MM.1S (cell line): ENCODE data around the gene PPIAL4G.
"Not testable (repeated sequence)": the region's sequence is repeated elsewhere in the genome, so short reads cannot be mapped to it uniquely, and the experiment has no call there.

Experiments used
- DNase-seq: peaks from one replicate; pipeline ENCODE4 v3.0.0-alpha.2; 2015
- H2AFZ ChIP-seq: fragments of 300-600 bp; sonication (generic); 2 replicates; pipeline ENCODE4 v1.6.0; 2016; ENCODE audit warnings: antibody characterized with exemption, low read length
- H3F3A ChIP-seq: fragments of 300-600 bp; sonication (generic); 2 replicates; pipeline ENCODE4 v1.6.1; 2016; ENCODE audit warnings: mild to moderate bottlenecking, antibody characterized with exemption, low read length, moderate library complexity, mixed read lengths; ENCODE audit not compliant: insufficient read depth
- H3K27ac ChIP-seq: fragments of 300-600 bp; sonication (generic); 2 replicates; pipeline ENCODE4 v1.5.1; 2016; ENCODE audit warnings: mild to moderate bottlenecking, low read length
- H3K27me3 ChIP-seq: fragments of 300-600 bp; sonication (generic); replicated peaks from 2 replicates; pipeline ENCODE4 v1.6.0; 2016; ENCODE audit warnings: low read length; ENCODE audit not compliant: insufficient read depth
- H3K36me3 ChIP-seq: fragments of 300-600 bp; sonication (generic); replicated peaks from 2 replicates; pipeline ENCODE4 v1.6.1; 2016; ENCODE audit warnings: mild to moderate bottlenecking, low read length, mixed read lengths; ENCODE audit not compliant: insufficient read depth
- H3K4me1 ChIP-seq: fragments of 300-600 bp; sonication (generic); 2 replicates; pipeline ENCODE4 v1.6.1; 2016; ENCODE audit warnings: low read length, mixed read lengths
- H3K4me2 ChIP-seq: fragments of 300-600 bp; sonication (generic); 2 replicates; pipeline ENCODE4 v1.6.0; 2016; ENCODE audit warnings: low read depth, low read length
- H3K4me3 ChIP-seq: fragments of 300-600 bp; sonication (generic); 2 replicates; pipeline ENCODE4 v1.5.1; 2016; ENCODE audit warnings: low read length, mixed read lengths
- H3K79me2 ChIP-seq: fragments of 300-600 bp; sonication (generic); 2 replicates; pipeline ENCODE4 v1.6.1; 2016; ENCODE audit warnings: mixed run types, low read length, mixed read lengths
- H3K9ac ChIP-seq: fragments of 300-600 bp; sonication (generic); 2 replicates; pipeline ENCODE4 v1.6.1; 2016; ENCODE audit warnings: low read length, mixed read lengths
- H3K9me2 ChIP-seq: fragments of 300-600 bp; sonication (generic); replicated peaks from 2 replicates; pipeline ENCODE4 v1.6.1; 2016; ENCODE audit warnings: mild to moderate bottlenecking, low read length, mixed read lengths; ENCODE audit not compliant: insufficient read depth
- H3K9me3 ChIP-seq: fragments of 300-600 bp; sonication (generic); replicated peaks from 2 replicates; pipeline ENCODE4 v1.6.1; 2016; ENCODE audit warnings: mild to moderate bottlenecking, low read length, mixed read lengths; ENCODE audit not compliant: insufficient read depth
- H4K20me1 ChIP-seq: fragments of 300-600 bp; sonication (generic); 2 replicates; pipeline ENCODE4 v1.6.1; 2016; ENCODE audit warnings: mild to moderate bottlenecking, low read length, moderate library complexity, mixed read lengths; ENCODE audit not compliant: insufficient read depth

Gene PPIAL4G

DNA sequence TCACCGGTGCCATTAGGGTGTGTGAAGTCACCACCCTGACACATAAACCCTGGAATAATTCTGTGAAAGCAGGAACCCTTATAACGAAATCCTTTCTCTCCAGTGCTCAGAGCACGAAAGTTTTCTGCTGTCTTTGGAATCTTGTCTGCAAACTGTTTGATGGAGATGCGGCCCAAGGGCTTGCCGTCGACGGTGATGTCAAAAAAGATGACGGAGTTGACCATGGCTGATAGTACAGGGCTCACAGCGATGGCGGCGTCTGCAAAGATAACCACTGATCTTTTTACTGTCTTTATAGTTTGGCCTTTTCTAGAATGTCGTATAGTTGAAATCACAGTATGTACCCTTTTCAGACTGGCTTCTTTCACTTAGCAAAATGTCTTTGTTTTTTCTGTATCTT lies at the start of gene PPIAL4G:
PPIAL4G (minus strand) TSS at position 274 of the 400 bp plus-strand sequence; CDS start at position 224, 50 bp downstream.
- not testable (repeated sequence) for H3K4me3 ChIP-seq, H3F3A ChIP-seq, H3K36me3 ChIP-seq, H3K4me1 ChIP-seq, H3K27ac ChIP-seq, H2AFZ ChIP-seq, H3K4me2 ChIP-seq, H4K20me1 ChIP-seq, H3K27me3 ChIP-seq, H3K9ac ChIP-seq, H3K9me2 ChIP-seq, H3K9me3 ChIP-seq, H3K79me2 ChIP-seq
- DNase-seq = peak; percentile 0

- H3F3A ChIP-seq, H3K4me3 ChIP-seq, H3K9me3 ChIP-seq, H3K27ac ChIP-seq, DNase-seq, H4K20me1 ChIP-seq, H2AFZ ChIP-seq, H3K79me2 ChIP-seq, H3K4me1 ChIP-seq, H3K27me3 ChIP-seq, H3K36me3 ChIP-seq, H3K4me2 ChIP-seq, H3K9ac ChIP-seq, H3K9me2 ChIP-seq: not testable (repeated sequence)
Measured at GRCh38 chr1:148532158-148532557, 49.1 kb upstream of the PPIAL4G start.

DNA sequence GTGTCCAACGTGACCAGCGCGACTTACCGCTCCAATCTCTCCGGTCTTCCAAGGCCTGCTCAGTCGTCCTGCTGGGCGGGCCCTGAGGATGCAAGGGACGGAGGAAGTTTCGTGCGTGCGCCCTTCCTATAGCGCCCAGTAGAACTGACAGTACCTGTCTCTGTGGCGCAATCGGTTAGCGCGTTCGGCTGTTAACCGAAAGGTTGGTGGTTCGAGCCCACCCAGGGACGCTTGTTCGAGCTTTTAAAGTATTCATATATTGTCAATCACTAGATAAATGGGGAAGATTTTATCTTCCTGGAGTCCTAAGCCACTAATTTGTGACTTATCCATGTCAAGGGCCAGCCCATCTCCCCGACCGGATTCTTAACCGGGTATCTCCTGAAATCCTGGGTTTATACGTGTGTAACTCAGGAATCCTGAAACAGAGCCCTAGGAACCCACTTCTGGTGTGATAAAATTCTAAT lies 46.0 kb upstream of the PPIAL4G start:
- not testable (repeated sequence) for H3K9me2 ChIP-seq, H3K4me1 ChIP-seq, H3K27ac ChIP-seq, H3K27me3 ChIP-seq, H4K20me1 ChIP-seq, H3K9me3 ChIP-seq, H2AFZ ChIP-seq, H3K9ac ChIP-seq, H3K4me3 ChIP-seq, H3K4me2 ChIP-seq, H3K36me3 ChIP-seq, H3F3A ChIP-seq, H3K79me2 ChIP-seq
- peak; percentile 5 for DNase-seq

GRCh38 chr1:148528591-148528990 lies 45.5 kb upstream of the PPIAL4G start:
- H3K36me3 ChIP-seq, H3K9me3 ChIP-seq, H3K4me2 ChIP-seq, H3K27ac ChIP-seq, H4K20me1 ChIP-seq, H3K27me3 ChIP-seq, H3K9ac ChIP-seq, H2AFZ ChIP-seq, H3K9me2 ChIP-seq, H3F3A ChIP-seq, DNase-seq, H3K79me2 ChIP-seq, H3K4me1 ChIP-seq, H3K4me3 ChIP-seq: not testable (repeated sequence)

- not testable (repeated sequence) for H3K9me2 ChIP-seq, DNase-seq, H3K9ac ChIP-seq, H3K36me3 ChIP-seq, H3K79me2 ChIP-seq, H3K4me3 ChIP-seq, H3K27ac ChIP-seq, H3K9me3 ChIP-seq, H4K20me1 ChIP-seq, H2AFZ ChIP-seq, H3K4me1 ChIP-seq, H3K27me3 ChIP-seq, H3K4me2 ChIP-seq, H3F3A ChIP-seq
Measured at GRCh38 chr1:148526587-148526986, 43.5 kb upstream of the PPIAL4G start.

- not testable (repeated sequence) for H3F3A ChIP-seq, DNase-seq, H3K4me1 ChIP-seq, H3K9ac ChIP-seq, H3K9me2 ChIP-seq, H3K27me3 ChIP-seq, H3K4me3 ChIP-seq, H3K9me3 ChIP-seq, H3K79me2 ChIP-seq, H3K4me2 ChIP-seq, H3K36me3 ChIP-seq, H4K20me1 ChIP-seq, H2AFZ ChIP-seq
- peak overlapping the region; percentile 86; the same call in 1 of the 2 replicates for H3K27ac ChIP-seq
Measured at GRCh38 chr1:148523205-148524144, 40.4 kb upstream of the PPIAL4G start.

GRCh38 chr1:148522561-148523204 lies 39.6 kb upstream of the PPIAL4G start:
- H3K9ac ChIP-seq = peak overlapping the region; percentile 67; the same call in 1 of the 2 replicates
- H3K4me1 ChIP-seq, H3K9me2 ChIP-seq, H3K79me2 ChIP-seq, H3F3A ChIP-seq, H4K20me1 ChIP-seq, H3K36me3 ChIP-seq, H3K9me3 ChIP-seq, H3K27me3 ChIP-seq, H2AFZ ChIP-seq: not testable (repeated sequence)
- peak overlapping the region; percentile 40 for H3K4me3 ChIP-seq
- DNase-seq = peak; percentile 98
- peak overlapping the region; percentile 86; the same call in 1 of the 2 replicates for H3K27ac ChIP-seq
- peak overlapping the region; percentile 37; the same call in 1 of the 2 replicates for H3K4me2 ChIP-seq
